EH (cell line): ENCODE measurements around the gene NFE2.
"Not testable (repeated sequence)": the region's sequence is repeated elsewhere in the genome, so short reads cannot be mapped to it uniquely, and the experiment has no call there.

Experiments used
- DNase-seq: peaks from one replicate; pipeline ENCODE4 v3.0.0-alpha.2; 2015; ENCODE audit warnings: low read depth

Gene NFE2

DNA sequence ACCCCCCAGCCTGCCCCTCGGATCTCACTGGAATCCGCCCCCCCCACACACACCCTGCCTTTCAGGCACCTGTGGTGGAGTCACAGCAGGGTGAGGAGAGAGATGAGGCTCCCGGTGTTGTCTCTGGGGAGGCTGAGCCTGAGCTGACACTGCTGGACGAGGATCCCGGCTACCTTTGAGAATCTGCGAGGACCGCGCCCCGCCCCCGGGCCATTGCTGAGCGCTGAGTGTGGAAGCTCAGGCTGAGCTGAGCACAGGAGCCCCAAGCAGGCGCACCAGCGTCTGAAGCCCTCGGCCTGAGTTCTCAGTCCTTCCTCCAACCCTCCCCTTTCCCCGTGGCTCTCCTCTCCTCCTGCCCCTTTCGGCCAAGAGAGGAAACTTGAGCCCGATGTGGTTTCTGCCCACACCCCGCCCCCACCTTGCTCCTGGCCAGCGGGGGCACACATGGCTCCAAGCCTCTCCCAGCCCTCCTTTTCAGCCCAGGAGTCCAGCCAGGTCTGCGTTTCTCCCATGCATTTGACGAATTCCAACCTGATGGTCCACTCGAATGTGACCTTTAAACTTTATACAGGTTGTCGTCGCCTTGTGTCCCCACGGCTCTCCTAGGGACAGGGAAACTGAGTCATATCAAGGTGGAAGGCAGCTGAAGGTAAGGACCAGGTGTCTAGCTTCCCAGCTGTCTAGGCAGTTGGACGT lies at the start of gene NFE2:
TSS of gene NFE2 (minus strand) at position 284 of the 696 bp plus-strand sequence. CDS start 5,767 bp downstream, outside the sequence.
- DNase-seq: peak; percentile 88

DNA sequence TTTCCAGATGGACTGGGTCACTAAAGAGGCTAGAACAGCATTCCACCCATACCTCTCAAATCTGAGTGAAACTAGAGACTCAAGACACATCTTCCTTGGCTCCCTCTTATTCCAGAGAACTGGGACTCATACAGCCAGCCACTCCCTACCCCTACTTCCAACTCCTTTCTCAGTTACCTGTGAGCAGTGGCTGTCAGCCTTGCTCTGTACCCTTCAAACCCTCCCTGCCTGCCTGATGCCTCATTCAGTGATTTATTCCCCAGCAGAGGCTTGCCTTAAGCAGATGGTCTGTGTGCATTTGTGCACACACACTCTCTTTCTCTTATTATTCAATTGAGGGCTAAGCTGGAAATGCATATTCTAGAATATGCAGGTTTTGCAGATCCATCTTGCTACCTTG lies 48.9 kb upstream of the NFE2 start:
- DNase-seq: no peak

DNA sequence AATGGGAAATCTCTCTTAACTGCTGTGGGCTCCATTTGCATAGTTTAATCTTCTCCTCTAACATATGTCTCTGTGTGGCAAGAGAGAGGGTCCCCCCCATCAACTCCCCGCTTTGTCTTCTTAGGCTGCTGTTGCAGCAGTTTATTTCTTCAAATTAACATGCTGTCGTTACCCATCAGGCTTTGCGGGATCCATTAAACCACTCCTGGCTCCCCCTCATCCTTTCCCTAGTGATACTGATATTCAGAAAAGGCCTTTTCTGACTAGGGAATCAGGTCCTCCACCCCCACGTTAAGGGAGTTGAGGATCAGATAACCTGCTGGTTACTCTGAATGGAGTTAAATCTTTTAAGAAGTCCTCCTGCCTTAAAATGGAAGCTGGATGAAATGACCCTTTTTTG lies 48.2 kb upstream of the NFE2 start:
- no peak for DNase-seq

DNA sequence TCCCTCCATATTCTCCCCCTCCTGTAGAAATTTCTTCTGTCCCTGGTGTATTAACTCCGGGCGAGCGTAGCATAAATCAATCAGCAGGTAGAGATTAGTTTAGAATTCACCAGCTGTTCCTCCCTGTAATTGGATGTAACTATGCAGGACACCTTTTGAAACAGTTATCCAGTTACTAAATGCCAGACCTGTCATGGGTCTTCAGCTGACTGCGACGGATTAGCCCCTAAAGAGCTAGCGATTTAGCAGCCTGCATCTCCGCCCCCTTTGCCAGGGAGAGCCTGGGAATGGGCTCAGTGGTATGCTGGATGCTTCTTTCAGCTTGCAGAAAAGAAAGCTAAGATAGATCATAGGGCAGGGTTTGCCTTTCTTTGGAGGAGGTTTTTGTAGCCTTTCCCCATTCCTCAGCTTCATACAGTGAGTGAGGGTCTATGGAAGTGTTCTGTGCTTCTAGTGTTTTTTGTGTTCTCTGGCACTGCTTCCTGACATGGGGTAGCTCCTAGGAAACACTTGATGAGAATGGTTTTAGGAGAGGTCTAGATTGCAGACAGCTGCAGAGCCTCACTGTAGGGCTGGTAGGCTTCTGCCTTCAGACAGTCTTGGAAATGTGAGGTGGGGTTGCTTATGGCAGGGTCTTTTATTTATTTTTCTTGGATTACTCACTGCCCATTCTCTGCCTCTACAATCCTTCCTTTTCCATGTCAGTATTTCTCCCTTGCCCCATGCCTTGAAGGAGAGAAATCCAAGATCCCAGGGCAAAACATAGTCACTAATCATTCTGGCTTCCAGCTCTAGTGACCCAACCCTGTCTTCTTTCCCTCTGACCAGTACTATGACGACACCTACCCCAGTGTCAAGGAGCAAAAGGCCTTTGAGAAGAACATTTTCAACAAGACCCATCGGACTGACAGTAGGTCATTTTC lies 40.8 kb upstream of the NFE2 start:
- DNase-seq: no peak

DNA sequence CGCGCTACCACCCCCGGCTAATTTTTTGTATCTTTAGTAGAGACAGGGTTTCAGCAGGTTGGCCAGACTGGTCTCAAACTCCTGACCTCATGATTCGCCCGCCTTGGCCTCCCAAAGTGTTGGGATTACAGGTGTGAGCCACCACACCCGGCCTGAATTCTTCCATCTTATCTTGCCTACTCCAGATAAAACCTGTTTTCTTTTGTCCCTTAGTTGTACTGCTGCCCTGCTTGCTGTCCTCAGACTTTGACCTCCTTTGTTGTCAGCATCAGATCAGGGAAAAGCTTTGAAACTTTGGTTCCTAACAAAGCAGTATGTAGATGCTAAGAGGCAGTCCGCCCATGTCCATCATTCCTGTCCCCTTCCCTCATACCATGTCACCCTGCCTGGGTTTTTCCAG lies 40.0 kb upstream of the NFE2 start:
- no peak for DNase-seq

DNA sequence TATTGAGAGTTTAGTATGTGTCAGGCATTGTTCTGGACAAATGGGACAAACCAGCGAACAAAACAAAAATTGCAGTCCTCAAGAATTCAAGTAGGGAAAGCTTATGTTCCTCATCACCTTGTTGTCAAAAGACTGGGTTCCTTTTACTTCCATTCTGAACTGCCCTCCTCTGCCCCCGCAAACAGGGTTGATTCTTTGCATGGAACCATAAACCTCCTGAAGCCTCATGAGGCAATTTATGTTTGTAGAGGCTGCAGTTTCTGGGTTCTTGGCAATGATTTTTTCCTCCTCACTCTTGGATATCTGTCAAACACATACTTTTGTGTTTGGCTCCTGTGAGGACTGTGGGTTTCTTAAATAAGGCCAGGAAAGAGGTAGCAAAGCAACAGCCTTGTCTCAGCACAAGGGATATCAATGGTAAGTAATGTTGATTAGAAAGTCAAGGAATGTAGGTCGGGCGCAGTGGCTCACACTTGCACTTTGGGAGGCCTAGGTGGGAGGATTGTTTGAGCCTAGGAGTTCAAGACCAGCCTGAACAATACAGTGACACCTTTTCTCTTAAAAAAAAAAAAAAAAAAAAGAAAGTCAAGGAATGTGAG lies 38.0 kb upstream of the NFE2 start:
- peak; percentile 16 for DNase-seq

DNA sequence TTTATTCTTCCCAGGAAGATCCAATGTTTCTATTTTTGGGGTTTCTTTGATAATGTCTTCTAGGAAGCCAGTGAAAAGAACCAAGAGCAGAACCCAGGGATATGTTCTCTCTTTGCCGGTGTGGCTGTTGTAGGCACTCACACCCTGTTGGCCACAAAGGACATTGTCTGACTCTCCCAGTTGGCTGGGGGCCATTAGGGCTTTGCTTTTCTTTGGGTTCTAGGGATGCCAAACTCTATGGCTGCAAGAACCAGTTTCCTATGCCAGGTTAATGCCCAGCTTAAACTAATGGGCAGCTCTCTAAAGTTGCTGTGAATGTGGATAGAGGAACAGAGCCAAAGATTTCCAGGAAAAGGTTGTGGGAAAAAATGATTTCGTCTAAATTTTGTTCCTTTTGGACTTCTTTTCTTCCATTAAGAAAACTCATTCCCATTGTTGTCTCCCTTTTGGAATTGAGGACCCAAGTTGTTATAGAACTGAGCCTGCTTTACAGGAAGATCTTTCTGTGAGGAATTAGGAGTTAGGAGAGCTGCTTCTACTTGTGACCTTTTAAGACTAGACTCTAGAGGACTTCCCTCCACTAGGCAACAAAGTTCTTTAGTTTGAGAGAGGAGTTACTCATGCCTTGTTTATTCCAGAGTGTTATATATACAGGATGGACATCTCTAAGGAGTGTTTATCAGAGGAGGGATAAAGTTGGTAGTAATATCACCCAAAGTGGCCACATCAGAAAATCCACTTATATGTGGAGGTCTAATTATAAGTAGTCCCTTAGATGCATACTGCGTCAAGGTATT lies 37.2 kb upstream of the NFE2 start:
- DNase-seq: peak; percentile 19

DNA sequence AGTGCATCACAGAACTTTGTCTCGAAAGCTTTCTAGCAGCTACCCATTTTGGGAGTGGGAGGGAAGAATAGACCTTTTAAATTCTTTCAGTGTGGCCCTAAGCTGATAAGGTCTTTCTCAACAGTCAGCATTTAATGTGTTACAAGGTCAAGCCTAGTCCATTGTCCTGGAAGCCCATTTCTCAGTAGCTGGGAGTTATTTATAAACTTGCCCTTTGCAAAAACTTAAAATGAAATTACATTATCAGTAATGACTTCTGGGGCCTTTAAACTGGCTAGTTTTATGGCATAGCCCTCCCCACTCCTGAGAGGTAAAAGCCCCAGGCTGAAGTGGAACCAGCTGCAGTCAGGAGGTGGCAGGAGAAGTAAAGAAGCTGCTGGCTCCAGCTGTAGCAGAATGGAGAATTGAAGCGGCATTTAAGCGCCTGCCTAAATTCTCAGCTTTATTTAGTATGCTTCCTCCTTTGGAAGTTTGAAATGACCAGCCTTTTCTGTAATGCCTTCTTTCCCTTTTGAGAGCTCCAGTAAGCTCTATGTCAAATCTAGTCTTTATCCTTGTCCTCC lies 36.5 kb upstream of the NFE2 start:
- no peak for DNase-seq

DNA sequence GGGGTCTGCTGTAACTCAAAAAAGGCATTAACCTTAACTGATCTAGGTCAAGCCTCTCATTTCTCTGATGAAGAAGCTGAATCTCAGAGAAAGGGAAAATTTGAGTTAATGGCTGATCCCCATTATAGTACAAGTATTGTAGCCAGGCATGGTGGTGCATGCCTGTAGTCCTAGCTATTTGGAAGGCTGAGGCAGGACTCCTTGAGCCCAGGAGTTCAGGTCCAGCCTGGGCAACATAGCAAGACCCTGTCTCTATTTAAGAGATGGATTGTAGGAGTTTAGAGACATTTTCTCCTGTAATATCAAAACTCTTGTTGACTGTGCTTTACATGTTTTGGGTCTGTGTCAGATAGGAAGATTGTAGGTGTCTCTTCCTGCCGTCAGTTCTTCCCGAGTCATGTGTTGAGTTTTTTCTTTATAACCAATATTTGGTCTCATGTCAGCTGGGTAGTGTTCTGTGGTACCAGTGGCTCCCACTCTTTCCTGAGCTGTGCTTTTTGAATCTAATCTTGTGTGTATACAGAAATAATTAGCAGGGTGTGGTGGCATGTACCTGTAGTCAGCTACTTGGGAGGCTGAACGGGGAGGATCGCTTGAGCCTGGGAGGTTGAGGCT lies 32.7 kb upstream of the NFE2 start:
- no peak for DNase-seq

DNA sequence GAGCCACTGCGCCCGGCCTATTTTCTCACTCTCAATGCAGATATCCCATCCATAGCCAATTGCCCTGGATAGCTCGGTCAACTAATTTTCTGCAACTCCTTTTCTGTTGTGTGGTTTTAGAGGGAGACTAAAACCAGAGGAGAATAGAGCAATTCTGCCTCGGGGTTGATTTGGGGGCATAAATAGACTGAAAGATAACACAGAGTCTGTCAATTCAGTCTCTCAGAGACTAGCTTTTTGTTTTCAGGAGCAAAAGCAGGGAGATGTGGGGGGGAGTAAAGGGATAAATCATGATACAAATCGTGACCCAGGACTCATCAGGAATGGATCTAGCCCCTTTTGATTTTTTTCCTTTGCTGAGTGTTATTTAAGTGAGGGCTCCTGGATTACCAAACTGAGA lies 30.6 kb upstream of the NFE2 start:
- no peak for DNase-seq

DNA sequence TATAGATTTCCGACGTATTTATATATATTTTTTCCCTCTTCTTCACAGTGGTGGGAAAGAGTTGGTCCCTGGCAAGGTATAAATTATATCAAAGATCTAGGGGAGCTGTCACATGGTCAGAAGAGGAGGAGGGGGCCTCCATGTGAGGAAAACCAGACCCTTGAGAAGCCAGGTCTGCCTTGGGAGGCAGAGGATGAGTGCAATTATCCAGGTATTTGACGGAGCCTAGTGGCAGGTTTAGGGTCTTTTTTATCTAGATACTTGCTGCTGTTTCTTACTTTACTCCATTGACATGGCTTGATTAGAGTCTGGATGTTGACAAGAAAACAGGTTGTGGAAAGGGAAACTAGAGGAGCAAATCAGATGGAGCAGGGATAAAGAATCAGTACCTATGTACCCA lies 29.6 kb upstream of the NFE2 start:
- no peak for DNase-seq

DNA sequence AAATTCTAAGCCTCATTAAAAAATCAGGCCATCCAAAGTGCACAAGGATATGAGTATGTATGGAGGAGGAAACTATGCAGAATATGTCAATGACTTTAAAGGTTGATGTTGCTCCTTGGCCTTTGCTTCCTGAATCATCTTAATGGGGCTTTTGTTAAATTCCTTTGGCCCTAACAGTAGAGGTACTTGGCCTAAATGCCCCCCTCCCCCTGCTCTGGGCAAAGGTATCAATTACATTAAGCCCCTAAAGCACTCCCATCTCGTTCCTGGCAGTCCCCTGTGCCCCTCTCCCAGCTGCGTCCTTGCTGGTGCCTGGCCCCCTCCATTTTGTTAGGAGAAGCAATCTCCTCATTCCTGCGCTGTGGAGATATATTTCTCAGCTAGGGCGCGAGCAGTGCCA lies 28.9 kb upstream of the NFE2 start:
- DNase-seq: peak; percentile 45

DNA sequence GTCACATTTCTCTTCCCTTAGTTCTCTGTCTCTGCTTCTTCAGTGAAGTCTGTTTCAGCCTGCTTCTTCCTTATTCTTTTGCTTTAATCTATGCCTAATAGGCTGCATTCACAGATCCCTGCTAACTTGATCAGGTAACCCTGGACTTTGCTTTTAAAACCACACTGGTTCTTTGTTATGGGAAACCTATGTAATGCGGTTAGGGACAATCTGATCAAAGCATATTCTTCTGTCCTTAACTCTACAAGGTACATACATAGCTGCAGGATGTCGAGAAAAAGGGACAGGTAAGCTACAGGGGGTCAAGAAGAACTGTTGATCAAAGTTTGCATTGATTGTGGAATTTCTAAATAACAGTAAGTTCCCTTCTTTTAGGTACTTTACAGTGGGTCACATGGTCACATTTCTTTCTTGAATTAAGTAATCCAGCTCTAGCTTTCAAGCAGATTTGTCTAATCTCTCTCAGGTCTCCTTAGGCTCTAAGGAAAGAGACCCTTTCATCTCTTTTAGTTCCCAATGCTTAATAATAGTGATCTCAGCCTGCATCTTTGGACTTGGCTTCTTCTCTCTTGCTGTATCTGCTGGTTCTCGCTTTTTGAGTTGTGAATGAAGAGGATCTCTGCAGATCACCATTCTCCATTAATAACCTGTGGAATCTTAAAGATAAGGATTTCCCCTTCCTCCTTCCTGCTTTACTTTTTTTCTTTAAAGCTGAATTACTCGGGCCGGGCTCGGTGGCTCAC lies 28.0 kb upstream of the NFE2 start:
- peak; percentile 12 for DNase-seq

DNA sequence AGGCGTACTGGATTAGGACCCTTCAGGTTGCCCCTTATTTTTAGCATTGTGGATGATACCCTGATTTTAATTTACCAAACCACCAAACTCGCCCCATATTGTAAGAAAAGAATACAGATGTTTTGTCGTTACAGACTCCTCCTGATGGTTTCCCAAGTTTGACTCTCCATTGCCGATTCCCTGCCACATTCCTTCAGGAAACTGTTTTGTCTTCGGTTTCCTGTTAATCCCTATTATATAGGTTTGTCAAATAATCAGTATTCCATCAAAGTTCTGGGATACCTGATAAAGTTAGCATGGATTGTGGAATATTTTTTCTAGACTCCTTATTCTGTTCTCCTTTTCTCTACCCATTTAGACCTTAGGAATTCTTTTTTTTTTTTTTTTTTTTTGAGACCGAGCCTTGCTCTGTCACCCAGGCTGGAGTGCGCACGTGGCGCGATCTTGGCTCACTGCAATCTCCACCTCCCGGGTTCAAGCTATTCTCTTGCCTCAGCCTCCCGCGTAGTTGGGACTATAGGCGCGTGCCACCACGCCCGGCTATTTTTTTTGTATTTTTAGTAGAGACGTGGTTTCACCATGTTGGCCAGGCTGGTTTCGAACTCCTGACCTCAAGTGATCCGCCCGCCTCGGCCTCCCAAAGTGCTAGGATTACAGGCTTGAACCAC lies 24.8 kb upstream of the NFE2 start:
- DNase-seq: peak; percentile 21

DNA sequence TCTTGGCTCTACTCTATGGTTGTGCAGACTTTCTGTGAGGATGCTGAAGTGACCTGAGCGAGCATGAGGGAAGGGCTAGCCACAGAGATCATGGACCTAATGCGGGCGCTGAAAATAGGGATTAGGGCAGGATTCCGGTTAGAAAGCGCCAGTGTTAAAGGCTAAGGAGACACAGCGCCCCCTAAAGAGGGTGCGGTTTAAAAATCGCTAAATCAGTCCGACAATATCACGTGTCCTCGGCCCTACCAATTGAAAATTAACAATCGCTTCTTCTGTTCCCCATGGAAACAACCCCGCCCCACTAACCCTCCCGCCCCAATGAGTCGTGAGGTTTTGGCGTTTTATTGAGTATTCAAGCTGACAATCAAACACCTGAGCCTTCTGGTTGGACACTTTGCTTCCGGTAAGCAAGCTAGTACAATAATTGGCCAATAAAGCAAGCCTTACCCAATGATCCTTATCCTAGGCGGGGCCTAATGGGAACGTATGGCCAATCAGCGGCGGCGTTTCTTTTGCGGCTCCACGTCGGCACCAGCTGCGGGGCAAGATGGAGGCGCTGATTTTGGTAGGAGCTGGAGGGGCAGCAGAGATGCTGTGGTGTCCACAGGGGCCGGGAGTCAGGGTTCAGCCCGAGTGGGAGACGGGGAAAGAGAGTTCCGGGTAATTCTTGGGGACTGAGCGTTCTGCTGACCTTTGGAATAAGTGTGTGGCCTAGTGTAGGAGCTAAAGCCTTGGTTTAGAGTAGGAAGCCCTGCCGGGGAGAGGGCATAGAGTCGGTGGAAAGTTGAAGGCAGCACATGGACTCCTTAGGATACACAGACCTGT lies 24.0 kb upstream of the NFE2 start, which contains the start of gene COPZ1:
TSS of gene COPZ1 (plus strand) at position 515 of the 825 bp plus-strand sequence. CDS start at position 548, 33 bp downstream.
- DNase-seq: peak; percentile 100

DNA sequence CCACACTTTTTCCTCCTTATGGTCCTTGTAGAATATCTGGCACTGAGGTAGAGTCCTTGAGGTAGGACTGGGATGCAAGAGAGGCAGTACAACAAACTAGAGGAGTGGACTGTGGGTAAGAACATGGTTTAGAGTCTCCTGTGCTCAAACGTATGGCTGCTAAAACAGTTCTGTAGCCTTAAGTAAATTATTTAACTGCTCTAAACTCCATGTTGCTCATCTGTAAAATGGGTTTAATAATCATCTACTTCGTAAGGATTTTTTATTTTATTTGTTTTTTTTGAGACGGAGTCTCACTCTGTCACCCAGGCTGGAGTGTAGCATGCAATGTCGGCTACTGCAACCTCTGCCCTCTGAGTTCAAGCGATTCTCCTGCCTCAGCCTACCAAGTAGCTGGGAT lies 20.5 kb upstream of the NFE2 start:
- no peak for DNase-seq

DNA sequence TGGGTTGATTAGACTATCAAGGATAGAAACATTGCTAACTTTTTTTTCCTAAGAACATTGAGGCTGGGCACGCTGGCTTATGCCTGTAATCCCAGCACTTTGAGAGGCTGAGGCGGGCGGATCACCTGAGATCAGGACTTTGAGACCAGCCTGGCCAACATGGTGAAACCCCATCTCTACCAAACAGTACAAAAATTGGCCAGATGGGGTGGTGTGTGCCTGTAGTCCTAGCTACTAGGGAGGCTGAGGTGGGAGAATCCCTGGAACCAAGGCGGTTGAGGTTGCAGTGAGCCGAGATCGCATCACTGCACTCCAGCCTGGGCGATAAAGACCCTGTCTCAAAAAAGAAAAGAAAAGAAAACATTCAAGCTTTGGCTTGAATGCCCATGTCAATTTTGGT lies 11.5 kb upstream of the NFE2 start:
- DNase-seq: not testable (repeated sequence)

DNA sequence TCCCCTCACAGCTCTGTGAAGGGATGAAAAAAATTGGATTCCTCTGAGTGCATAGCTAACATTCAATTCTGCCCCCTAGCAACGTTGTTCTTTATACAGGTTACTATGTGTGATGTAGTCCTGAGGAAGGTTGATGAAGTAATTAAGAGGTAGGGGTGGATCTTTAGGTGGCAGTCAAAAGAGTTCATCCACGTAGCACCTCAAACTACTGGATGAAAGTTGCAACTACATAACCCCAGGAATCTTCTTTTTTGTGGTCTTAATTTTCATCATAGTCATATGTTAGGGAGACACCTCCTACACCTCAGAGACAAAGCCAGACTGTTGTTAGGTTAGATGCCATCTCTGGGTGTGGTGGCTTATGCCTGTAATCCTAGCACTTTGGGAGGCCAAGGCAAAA lies 10.2 kb upstream of the NFE2 start:
- no peak for DNase-seq
